HG03159 (cell line): ENCODE data around the gene PTMS.

Experiments used
- ATAC-seq: cut with Tn5 transposase; IDR thresholded peaks from one replicate; pipeline ENCODE4 v1.9.1; 2021; ENCODE audit warnings: mild to moderate bottlenecking, moderate library complexity; ENCODE audit not compliant: unreplicated experiment

Gene PTMS

GRCh38 chr12:6771509-6772330, 5.6 kb downstream of the PTMS start:
- ATAC-seq = no peak

GRCh38 chr12:6772331-6772695, 6.2 kb downstream of the PTMS start, which contains the start of gene LAG3:
LAG3 (plus strand) TSS chr12:6772520; CDS start chr12:6772853, 333 bp downstream.
- ATAC-seq = no peak

- no peak for ATAC-seq
Observed at GRCh38 chr12:6772726-6773589, 6.8 kb downstream of the PTMS start.

- no peak for ATAC-seq
Observed at GRCh38 chr12:6773590-6774351, 7.6 kb downstream of the PTMS start.

- ATAC-seq = no peak
Observed at GRCh38 chr12:6774499-6775062, 8.4 kb downstream of the PTMS start.

- no peak for ATAC-seq
Observed at GRCh38 chr12:6775185-6776174, 9.3 kb downstream of the PTMS start.

- no peak for ATAC-seq
Observed at GRCh38 chr12:6777386-6777785, 11.2 kb downstream of the PTMS start.

- ATAC-seq = no peak
Observed at GRCh38 chr12:6778217-6778573, 12.0 kb downstream of the PTMS start.

GRCh38 chr12:6778574-6779550, 12.7 kb downstream of the PTMS start:
- no peak for ATAC-seq

- no peak for ATAC-seq
Observed at GRCh38 chr12:6779708-6780432, 13.7 kb downstream of the PTMS start.

- ATAC-seq = no peak
Observed at GRCh38 chr12:6780573-6780972, 14.4 kb downstream of the PTMS start.

- ATAC-seq = no peak
Observed at GRCh38 chr12:6782119-6782518, 16.0 kb downstream of the PTMS start.

GRCh38 chr12:6782850-6783566, 16.8 kb downstream of the PTMS start:
- ATAC-seq = no peak

- no peak for ATAC-seq
Observed at GRCh38 chr12:6783828-6784227, 17.7 kb downstream of the PTMS start.

GRCh38 chr12:6784296-6784695, 18.1 kb downstream of the PTMS start:
- no peak for ATAC-seq

- ATAC-seq = no peak
Observed at GRCh38 chr12:6784761-6785160, 18.6 kb downstream of the PTMS start.

- no peak for ATAC-seq
Observed at GRCh38 chr12:6786416-6787094, 20.4 kb downstream of the PTMS start.
